Psoas muscle (tissue), 8 donors: ENCODE data around the gene VDR. TPM values are rescaled to one million over a fixed set of nuclear protein-coding genes. Genes with fewer than 3 reads are reported as not detected.

Experiments
- ATAC-seq, 4 donors: fragments of 200-7000 bp; cut with Tn5 transposase; one replicate each; pipeline ENCODE4 v1.9.1; 2020; ENCODE audit warnings: moderate library complexity in 3 of 4, mild to moderate bottlenecking in 2 of 4
- DNase-seq, 2 donors: peaks; one replicate each; pipeline ENCODE4 v3.0.0-alpha.2; 2020
- H3K27ac ChIP-seq: fragments of 200-600 bp; one replicate; pipeline ENCODE4 v1.8.0; 2022
- H3K27me3 ChIP-seq, 3 donors: fragments of 200-600 bp in 1 of 3; one replicate each; pipeline versions ENCODE4 v1.6.1 to v1.8.0; 2013 to 2022; ENCODE audit warnings: low read length in 2 of 3, mild to moderate bottlenecking in 2 of 3, moderate library complexity in 1 of 3; ENCODE audit not compliant: insufficient read depth in 3 of 3
- H3K36me3 ChIP-seq, 2 donors: fragments of 200-600 bp in 1 of 2; one replicate each; pipeline versions ENCODE4 v1.6.1 to v1.8.0; 2013 to 2022; ENCODE audit warnings: low read depth in 1 of 2, mild to moderate bottlenecking in 1 of 2, moderate library complexity in 1 of 2; ENCODE audit not compliant: insufficient read depth in 1 of 2
- H3K4me1 ChIP-seq: fragments of 200-600 bp; one replicate; pipeline ENCODE4 v1.8.0; 2022
- H3K4me3 ChIP-seq: fragments of 200-600 bp; one replicate; pipeline ENCODE4 v1.8.0; 2022; ENCODE audit warnings: mild to moderate bottlenecking
- H3K9me3 ChIP-seq: fragments of 200-600 bp; one replicate; pipeline ENCODE4 v1.8.0; 2022
- CTCF ChIP-seq: fragments of 200-600 bp; IDR thresholded peaks from one replicate; pipeline ENCODE4 v1.8.0; 2022; ENCODE audit warnings: antibody characterized with exemption
- WGBS, 3 donors: extraction: QIAGEN DNeasy Blood & Tissue Kit; methylation state at CpG; one replicate each; pipeline versions ENCODE4 v1.1.6 to v1.1.7; 2013; 5-methylcytosine and 5-hydroxymethylcytosine counted together
- intact Hi-C, 2 donors: fragments of 100-400 bp; cut with DNase I; formaldehyde crosslinking; loops; one replicate each; pipeline versions ENCODE4 v1.11.0 to v1.14.2; 2022
- polyA plus RNA-seq, 3 donors: library from polyadenylated mRNA; stranded (reverse); fragments of 200-250 nt; gene quantifications; one replicate each; pipeline ENCODE4 v1.2.3, GENCODE V29; 2013
- total RNA-seq, 4 donors: library from RNA; stranded (reverse); fragmentation: NEBNext Ultra II Directional in 2 of 4; extraction: Animal tissue kit (Norgen Biotek cat#: 25700) in 2 of 4; gene quantifications; one replicate each; pipeline versions ENCODE4 v1.2.1 to v1.2.4, GENCODE V29; 2021 to 2023
- donor health status: healthy with polysubstance abuse.
- donor health status: DM: no; HTN: no; CAD: no; lungs with moderate emphysema.
- donor health status: Bipolar disorder and iron deficiency.
- donor health status: healthy.
- donor health status: DM: yes; HTN: yes; CAD: no.
- donor health status: DM: no; HTN: no; CAD: no.
- donor health status: DM: no; HTN: no; CAD: no.
- donor health status: DM: yes; HTN: yes; CAD: no.

VDR gene
- total and polyA plus RNA-seq, 7 donors: 0.62 to 6.1 (median 3.0) TPM

DNA sequence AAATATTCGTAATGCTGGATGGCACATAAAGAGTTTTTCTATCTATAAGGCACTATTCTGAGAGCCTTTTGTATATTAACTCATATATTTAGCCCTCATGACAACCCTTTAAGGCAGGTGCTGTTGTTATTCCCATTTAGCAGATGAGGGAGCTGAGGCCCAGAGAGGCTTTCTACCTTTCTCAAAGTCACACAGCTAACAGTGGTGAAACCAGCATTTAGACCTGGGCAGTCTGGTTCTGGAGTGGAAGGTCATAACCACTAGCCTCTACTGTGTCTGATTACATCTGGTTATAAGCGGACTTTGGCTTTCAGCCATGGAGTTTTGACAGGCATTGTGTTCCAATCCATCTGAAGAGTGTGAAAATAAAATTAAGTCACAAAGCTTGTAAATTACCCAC is 43.9 kb downstream of the VDR start:
- Histone ChIP-seq H3K27ac (no peak overlapping the region), H3K9me3 (no peaks in the 10 kb centered on the region), H3K4me3 (no peak overlapping the region), H3K36me3 (no peaks in the 10 kb centered on the region), H3K4me1 (no peaks in the 10 kb centered on the region), H3K27me3 (no peaks in the 10 kb centered on the region)
- intact Hi-C loops: no loop called here
- 66 to 76% (median 73%) methylated on average over 2 of the region's 2 CpGs for WGBS, 3 donors
- no peak for TF ChIP-seq CTCF
- ATAC-seq (no peak), DNase-seq (no peak)

DNA sequence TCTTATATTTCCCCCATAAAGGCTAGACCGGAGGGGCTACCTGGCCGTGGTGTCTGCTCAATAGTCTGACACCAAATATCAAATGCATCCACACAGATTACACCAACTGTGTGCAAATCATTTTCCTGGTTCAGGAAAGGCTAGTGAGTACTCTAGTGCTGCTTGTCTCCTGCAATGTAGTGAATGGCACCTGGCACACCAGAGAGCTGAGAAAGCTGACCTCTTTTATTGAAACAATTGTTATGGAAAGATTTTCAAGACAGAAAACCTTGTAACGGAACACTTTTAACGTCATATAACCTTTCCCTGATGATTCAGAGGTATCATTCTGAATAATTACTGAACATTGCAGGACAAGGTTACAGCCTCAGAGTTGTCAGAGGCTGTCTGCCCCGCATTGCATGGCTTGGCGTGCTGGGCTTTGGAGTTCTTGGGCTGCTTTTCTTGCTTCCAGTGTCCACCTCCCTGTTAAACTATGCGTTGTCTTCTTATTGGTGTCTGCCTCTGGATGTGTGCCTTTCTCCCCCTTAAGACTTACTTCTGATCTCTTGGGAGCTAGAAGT is 44.4 kb downstream of the VDR start:
- Histone ChIP-seq H3K27me3 (no peaks in the 10 kb centered on the region), H3K4me3 (no peak overlapping the region), H3K9me3 (no peaks in the 10 kb centered on the region), H3K4me1 (no peaks in the 10 kb centered on the region), H3K36me3 (no peaks in the 10 kb centered on the region), H3K27ac (no peak overlapping the region)
- 87 to 94% (median 90%) methylated on average over 7 of the region's 7 CpGs for WGBS, 3 donors
- DNase-seq (no peak), ATAC-seq (no peak)
- no peak for TF ChIP-seq CTCF
- intact Hi-C loops: no loop called here

- H3K9me3 ChIP-seq: no peaks in the 10 kb centered on the region
- H3K4me1 ChIP-seq: no peaks in the 10 kb centered on the region
- TF ChIP-seq CTCF: no peak
- no peak for ATAC-seq
- WGBS, 3 donors: 96 to 97% (median 97%) methylated on average over 8 of the region's 8 CpGs
- H3K4me3 ChIP-seq: no peak overlapping the region
- DNase-seq: no peak
- no peaks in the 10 kb centered on the region for H3K27me3 ChIP-seq
- intact Hi-C loops: no loop called here
- H3K27ac ChIP-seq: no peak overlapping the region
- peaks cover 0 to 3% of the 10 kb centered on the region in 2 donors for H3K36me3 ChIP-seq
These were observed 46.1 kb downstream of the VDR start for GRCh38 chr12:47858511-47859266.

GRCh38 chr12:47856721-47857575 is 47.8 kb downstream of the VDR start:
- Histone ChIP-seq H3K4me3 (no peak overlapping the region), H3K4me1 (no peaks in the 10 kb centered on the region), H3K27ac (no peak overlapping the region), H3K9me3 (no peaks in the 10 kb centered on the region), H3K27me3 (no peaks in the 10 kb centered on the region), H3K36me3 (peaks cover 0 to 3% of the 10 kb centered on the region in 2 donors)
- 90 to 92% (median 91%) methylated on average over 17 of the region's 17 CpGs for WGBS, 3 donors
- TF ChIP-seq CTCF: no peak
- intact Hi-C loops: no loop called here
- no peak for ATAC-seq
- DNase-seq: no peak
